ENCODE results near the gene PTGES2. TPM values are rescaled to one million over a fixed set of nuclear protein-coding genes. Genes with fewer than 3 reads are reported as not detected.

PTGES2 gene
- total and polyA plus RNA-seq, 2 of the 13 experiments (the other 11 are each of a cell fraction or from before 2014, with no cell fraction given): 63.7 to 79.8 TPM

DNA sequence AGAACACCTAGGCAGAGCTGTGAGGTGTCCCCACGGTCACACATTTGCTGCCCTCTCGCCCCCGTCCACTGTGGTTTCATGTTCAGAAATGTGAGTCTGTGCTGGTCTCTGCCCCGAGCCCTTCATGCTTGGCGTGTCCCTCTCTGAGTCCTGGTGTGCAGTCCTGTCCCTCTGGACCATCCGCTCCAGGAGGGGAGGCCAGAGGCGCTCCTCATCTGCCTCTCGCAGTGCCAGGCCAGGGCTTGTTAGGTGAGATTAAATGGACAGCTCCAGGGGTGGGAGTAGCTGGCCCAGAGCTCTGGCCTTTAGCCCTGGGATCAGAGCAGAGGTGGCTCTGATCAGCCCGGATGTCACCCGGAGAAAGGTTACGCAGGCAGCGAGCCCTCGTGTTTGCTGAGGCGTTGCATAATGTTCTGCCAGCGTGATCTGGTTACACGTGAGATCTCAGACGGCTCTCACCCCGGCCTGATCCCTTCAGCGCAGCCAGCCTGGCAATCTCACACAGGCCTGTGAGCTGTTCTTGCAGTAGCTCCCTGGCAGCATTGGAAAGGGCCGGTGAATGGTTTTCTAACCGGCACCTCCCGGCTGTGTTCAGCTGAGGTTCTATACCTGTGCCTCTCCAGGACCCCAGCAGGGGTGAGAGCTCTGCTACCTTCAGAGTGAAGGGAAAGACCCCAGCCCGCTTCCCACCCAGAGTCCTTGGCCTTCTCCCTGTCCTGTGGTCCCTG is 24.5 kb downstream of the PTGES2 start (continued):
- peak; percentile 85 for TF ChIP-seq KAT8 (CRISPR knock-in tag; IDR thresholded peaks at IDR 0.05)
- peak; percentile 59 for TF ChIP-seq PHF8 (CRISPR knock-in tag; IDR thresholded peaks at IDR 0.05)
- TF ChIP-seq FOXC1 (CRISPR knock-in tag; IDR thresholded peaks at IDR 0.05; ENCODE audit: borderline replicate concordance): peak; percentile 94; the same call in 1 of the 2 replicates
- peak; percentile 96 for TF ChIP-seq ZNF280D (CRISPR knock-in tag; IDR thresholded peaks at IDR 0.05)
- TF ChIP-seq ZNF350 (CRISPR knock-in tag; IDR thresholded peaks at IDR 0.05; ENCODE audit: borderline replicate concordance, low read depth): peak; percentile 92
- no peak for TF ChIP-seq ZZZ3 (CRISPR knock-in tag; IDR thresholded peaks at IDR 0.05; ENCODE audit: borderline replicate concordance)
- TF ChIP-seq ZNF274 (CRISPR knock-in tag; IDR thresholded peaks at IDR 0.05): peak; percentile 98
- 0 out of 2 replicates have a peak, but pooled peaks have one; percentile 52 for TF ChIP-seq ZNF468 (CRISPR knock-in tag; IDR thresholded peaks at IDR 0.05)
- peak in 1 of 2 experiments; percentile 56; a peak in 1 of 4 replicates for TF ChIP-seq POLR2A (IDR thresholded peaks at IDR 0.05; ENCODE audit: insufficient read depth in 1 of 2, low read depth in 2 of 2, low read length in 2 of 2)
- peak; percentile 85 for TF ChIP-seq ZNF883 (CRISPR knock-in tag; IDR thresholded peaks at IDR 0.05; ENCODE audit: not compliant biosample characterization)
- peak; percentile 96 for TF ChIP-seq ZNF33B (CRISPR knock-in tag; IDR thresholded peaks at IDR 0.05)
- TF ChIP-seq ZNF318 (CRISPR knock-in tag; IDR thresholded peaks at IDR 0.05): peak; percentile 43; the same call in 1 of the 2 replicates
- TF ChIP-seq, protein P1, sequence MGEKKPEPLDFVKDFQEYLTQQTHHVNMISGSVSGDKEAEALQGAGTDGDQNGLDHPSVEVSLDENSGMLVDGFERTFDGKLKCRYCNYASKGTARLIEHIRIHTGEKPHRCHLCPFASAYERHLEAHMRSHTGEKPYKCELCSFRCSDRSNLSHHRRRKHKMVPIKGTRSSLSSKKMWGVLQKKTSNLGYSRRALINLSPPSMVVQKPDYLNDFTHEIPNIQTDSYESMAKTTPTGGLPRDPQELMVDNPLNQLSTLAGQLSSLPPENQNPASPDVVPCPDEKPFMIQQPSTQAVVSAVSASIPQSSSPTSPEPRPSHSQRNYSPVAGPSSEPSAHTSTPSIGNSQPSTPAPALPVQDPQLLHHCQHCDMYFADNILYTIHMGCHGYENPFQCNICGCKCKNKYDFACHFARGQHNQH (CRISPR knock-in tag; IDR thresholded peaks at IDR 0.05): peak; percentile 98
- TF ChIP-seq, protein P2, sequence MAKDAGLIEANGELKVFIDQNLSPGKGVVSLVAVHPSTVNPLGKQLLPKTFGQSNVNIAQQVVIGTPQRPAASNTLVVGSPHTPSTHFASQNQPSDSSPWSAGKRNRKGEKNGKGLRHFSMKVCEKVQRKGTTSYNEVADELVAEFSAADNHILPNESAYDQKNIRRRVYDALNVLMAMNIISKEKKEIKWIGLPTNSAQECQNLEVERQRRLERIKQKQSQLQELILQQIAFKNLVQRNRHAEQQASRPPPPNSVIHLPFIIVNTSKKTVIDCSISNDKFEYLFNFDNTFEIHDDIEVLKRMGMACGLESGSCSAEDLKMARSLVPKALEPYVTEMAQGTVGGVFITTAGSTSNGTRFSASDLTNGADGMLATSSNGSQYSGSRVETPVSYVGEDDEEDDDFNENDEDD (CRISPR knock-in tag; IDR thresholded peaks at IDR 0.05; ENCODE audit: borderline replicate concordance): peak; percentile 88; the same call in 1 of the 2 replicates
- TF ChIP-seq ZNF326 (CRISPR knock-in tag; IDR thresholded peaks at IDR 0.05; ENCODE audit: borderline replicate concordance): no peak
